ENCODE data around the gene ERCC6. TPM values are rescaled to one million over a fixed set of nuclear protein-coding genes. Genes with fewer than 3 reads are reported as not detected.

The ERCC6 gene
- polyA plus RNA-seq, 1 of the 3 experiments (the other 2 are of a cell fraction), result 4.5 TPM

GRCh38 chr10:49521062-49521461 is 17.9 kb downstream of the ERCC6 start:
- H3K9me3 ChIP-seq, result no peaks in the 10 kb centered on the region
- no peak for DNase-seq
- H3K36me3 ChIP-seq (replicated peaks in 1 of 2; ENCODE audit: control insufficient read depth in 1 of 2, insufficient read depth in 2 of 2, low read length in 1 of 2), result peaks cover 28 to 78% of the 10 kb centered on the region in 2 experiments
- peaks cover 0 to 3% of the 10 kb centered on the region in 2 experiments; a peak in 1 of 4 replicates for H3K4me1 ChIP-seq (ENCODE audit: control insufficient read depth in 1 of 2, insufficient read depth in 2 of 2, low read depth in 1 of 2, low read length in 1 of 2)
- no peak overlapping the region for H3K9ac ChIP-seq
- H3K79me2 ChIP-seq (ENCODE audit: insufficient read depth), result 0 out of 2 replicates have a peak, but pooled peaks cover 3% of the 10 kb centered on the region
- H4K20me1 ChIP-seq (ENCODE audit: insufficient read depth), result peaks cover 6% of the 10 kb centered on the region
- H3K9me2 ChIP-seq, result no peaks in the 10 kb centered on the region
- ChIA-PET CTCF (interaction anchor here (1.8 to 15.9 kb wide), 4 partner anchors 8 to 864 kb away, joined by 6 to 425 read pairs (median 100); no protein-coding TSS in a partner anchor), POLR2A (no interaction called here)
- H2AFZ ChIP-seq (ENCODE audit: low read depth), result no peak overlapping the region
- H3K4me3 ChIP-seq (ENCODE audit: low read depth in 2 of 2, low read length in 1 of 2), result no peak overlapping the region
- 80% methylated on average over 4 of the region's 4 CpGs for WGBS (ENCODE audit: low lambda C conversion rate)
- H3K27ac ChIP-seq (ENCODE audit: low read depth in 2 of 2, low read length in 1 of 2), result no peak overlapping the region
- TF ChIP-seq IRF3 (IDR thresholded peaks at IDR 0.05; ENCODE audit: low read depth, low read length) (no peak), NRF1 (IDR thresholded peaks at IDR 0.05; ENCODE audit: low read depth, low read length) (no peak), MXI1 (IDR thresholded peaks at IDR 0.05; ENCODE audit: low read depth, low read length) (no peak), ELF1 (IDR thresholded peaks at IDR 0.05) (no peak), NFIC (IDR thresholded peaks at IDR 0.05; ENCODE audit: borderline replicate concordance) (no peak), USF2 (IDR thresholded peaks at IDR 0.05; ENCODE audit: borderline replicate concordance, low read depth, low read length) (no peak), RAD21 (IDR thresholded peaks at IDR 0.05; ENCODE audit: low read length) (no peak), EZH2phosphoT487 (IDR thresholded peaks at IDR 0.05; ENCODE audit: borderline replicate concordance, low read depth) (no peak), TAF1 (IDR thresholded peaks at IDR 0.05; ENCODE audit: borderline replicate concordance, low read depth, low read length) (no peak), GABPA (IDR thresholded peaks at IDR 0.05; ENCODE audit: low read depth) (no peak), RFX5 (IDR thresholded peaks at IDR 0.05; ENCODE audit: low read length) (no peak)
- H3F3A ChIP-seq (replicated peaks; ENCODE audit: insufficient read depth), result peaks cover 7% of the 10 kb centered on the region
- H3K4me2 ChIP-seq, result no peak overlapping the region
- H3K27me3 ChIP-seq (ENCODE audit: insufficient read depth), result no peaks in the 10 kb centered on the region

GRCh38 chr10:49520122-49520775 is 18.7 kb downstream of the ERCC6 start:
- 88% methylated on average over 7 of the region's 8 CpGs for whole genome bisulfite sequencing (ENCODE audit: low lambda C conversion rate)
- ChIA-PET CTCF (interaction anchor here (0.7 to 15.9 kb wide), 25 partner anchors 8 to 1039 kb away, joined by 3 to 425 read pairs (median 5); partner anchors contain the start of gene ERCC6), POLR2A (no interaction called here)
- no peaks in the 10 kb centered on the region for H3K27me3 ChIP-seq (ENCODE audit: insufficient read depth)
- H3K4me3 ChIP-seq (ENCODE audit: low read depth in 2 of 2, low read length in 1 of 2), result no peak overlapping the region
- no peaks in the 10 kb centered on the region for H3K9me2 ChIP-seq
- H3F3A ChIP-seq (replicated peaks; ENCODE audit: insufficient read depth), result peaks cover 7% of the 10 kb centered on the region
- no peak overlapping the region for H2AFZ ChIP-seq (ENCODE audit: low read depth)
- H4K20me1 ChIP-seq (ENCODE audit: insufficient read depth), result peaks cover 6% of the 10 kb centered on the region
- no peaks in the 10 kb centered on the region for H3K9me3 ChIP-seq
- H3K36me3 ChIP-seq (replicated peaks in 1 of 2; ENCODE audit: control insufficient read depth in 1 of 2, insufficient read depth in 2 of 2, low read length in 1 of 2), result peaks cover 27 to 80% of the 10 kb centered on the region in 2 experiments
- no peak overlapping the region for H3K4me2 ChIP-seq
- no peak overlapping the region for H3K27ac ChIP-seq (ENCODE audit: low read depth in 2 of 2, low read length in 1 of 2)
- H3K4me1 ChIP-seq (ENCODE audit: control insufficient read depth in 1 of 2, insufficient read depth in 2 of 2, low read depth in 1 of 2, low read length in 1 of 2), result no peaks in the 10 kb centered on the region; a peak in 1 of 4 replicates
- H3K9ac ChIP-seq, result no peak overlapping the region
- no peak for DNase-seq
- H3K79me2 ChIP-seq (ENCODE audit: insufficient read depth), result 0 out of 2 replicates have a peak, but pooled peaks cover 3% of the 10 kb centered on the region
- no peak for TF ChIP-seq TAF1 (IDR thresholded peaks at IDR 0.05; ENCODE audit: borderline replicate concordance, low read depth, low read length)
- TF ChIP-seq SIN3A (IDR thresholded peaks at IDR 0.05; ENCODE audit: borderline replicate concordance, low read depth, low read length), result no peak
- no peak for TF ChIP-seq TEAD4 (IDR thresholded peaks at IDR 0.05; ENCODE audit: borderline replicate concordance, insufficient read depth)
- TF ChIP-seq SMC3 (IDR thresholded peaks at IDR 0.05; ENCODE audit: low read depth, low read length), result no peak
- TF ChIP-seq USF2 (IDR thresholded peaks at IDR 0.05; ENCODE audit: borderline replicate concordance, low read depth, low read length), result no peak
- no peak for TF ChIP-seq REST (IDR thresholded peaks at IDR 0.05; ENCODE audit: low read depth, low read length)
- TF ChIP-seq YY1 (IDR thresholded peaks at IDR 0.05; ENCODE audit: low read depth), result no peak
- TF ChIP-seq EZH2phosphoT487 (IDR thresholded peaks at IDR 0.05; ENCODE audit: borderline replicate concordance, low read depth), result no peak
- no peak for TF ChIP-seq USF1 (IDR thresholded peaks at IDR 0.05; ENCODE audit: borderline replicate concordance, low read depth)
- TF ChIP-seq JUND (IDR thresholded peaks at IDR 0.05), result no peak
- no peak for TF ChIP-seq GATA2 (CRISPR knock-in tag; IDR thresholded peaks at IDR 0.05)
- TF ChIP-seq POLR2AphosphoS5 (IDR thresholded peaks at IDR 0.05; ENCODE audit: low read depth, low read length), result no peak

Measured in SK-N-SH (cell line).